Type B pancreatic cell (in vitro differentiated cells): Measurements from ENCODE around the gene FCHSD1. TPM values are rescaled to one million over a fixed set of nuclear protein-coding genes. Genes with fewer than 3 reads are reported as not detected.

Experiments
- DNase-seq: peaks from one replicate; pipeline ENCODE4 v3.0.0; 2021; ENCODE audit warnings: mixed read lengths; ENCODE audit not compliant: unreplicated experiment; ENCODE audit errors: extremely low spot score
- H3K27ac Mint-ChIP-seq: 2 replicates; pipeline ENCODE4 v1.8.0; 2021; ENCODE audit warnings: mild to moderate bottlenecking, mixed read lengths
- H3K27me3 Mint-ChIP-seq: 2 replicates; pipeline ENCODE4 v1.8.0; 2021; ENCODE audit warnings: mixed read lengths
- H3K36me3 Mint-ChIP-seq: 2 replicates; pipeline ENCODE4 v1.8.0; 2021; ENCODE audit warnings: mixed read lengths
- H3K4me1 Mint-ChIP-seq: one replicate; pipeline ENCODE4 v1.8.0; 2021; ENCODE audit warnings: mixed read lengths; ENCODE audit not compliant: unreplicated experiment
- H3K4me3 Mint-ChIP-seq: 2 replicates; pipeline ENCODE4 v1.8.0; 2021; ENCODE audit warnings: mild to moderate bottlenecking, mixed read lengths
- H3K9me3 Mint-ChIP-seq: 2 replicates; pipeline ENCODE4 v1.8.0; 2021; ENCODE audit warnings: mixed read lengths
- CTCF ChIP-seq: fragments of 200-600 bp; sonication (generic); conservative IDR thresholded peaks from 2 replicates; pipeline ENCODE4 v1.5.0; 2021; ENCODE audit warnings: antibody characterized with exemption, mild to moderate bottlenecking
- total RNA-seq: library from RNA; stranded (reverse); gene quantifications from 2 replicates; pipeline ENCODE4 v1.2.1, GENCODE V29; 2021; ENCODE audit warnings: low replicate concordance

The FCHSD1 gene
- total RNA-seq, 1 donor from 2014 or later = 29.4 TPM

GRCh38 chr5:141646026-141646425, 5.2 kb downstream of the FCHSD1 start:
- Mint-ChIP-seq H3K9me3 (no peaks in the 10 kb centered on the region), H3K4me1 (peaks cover under 1% of the 10 kb centered on the region), H3K27ac (no peak overlapping the region), H3K36me3 (peaks cover 7% of the 10 kb centered on the region), H3K27me3 (no peaks in the 10 kb centered on the region), H3K4me3 (no peak overlapping the region)
- DNase-seq = no peak
- TF ChIP-seq CTCF = no peak

- DNase-seq = no peak
- TF ChIP-seq CTCF = peak; percentile 18
- Mint-ChIP-seq H3K27ac (no peak overlapping the region), H3K9me3 (no peaks in the 10 kb centered on the region), H3K4me3 (no peak overlapping the region), H3K36me3 (peaks cover 7% of the 10 kb centered on the region), H3K27me3 (peaks cover 5% of the 10 kb centered on the region), H3K4me1 (no peaks in the 10 kb centered on the region)
Measured at GRCh38 chr5:141641634-141642267, 9.5 kb downstream of the FCHSD1 start.

- Mint-ChIP-seq H3K27me3 (peaks cover 5% of the 10 kb centered on the region), H3K9me3 (no peaks in the 10 kb centered on the region), H3K4me3 (no peak overlapping the region), H3K27ac (no peak overlapping the region), H3K36me3 (peaks cover 3% of the 10 kb centered on the region), H3K4me1 (peaks cover 6% of the 10 kb centered on the region)
- no peak for TF ChIP-seq CTCF
- peak; percentile 56 for DNase-seq
Measured at GRCh38 chr5:141640698-141641097, 10.5 kb downstream of the FCHSD1 start.

- Mint-ChIP-seq H3K4me3 (no peak overlapping the region), H3K36me3 (peaks cover 1% of the 10 kb centered on the region), H3K9me3 (no peaks in the 10 kb centered on the region), H3K4me1 (peaks cover 13% of the 10 kb centered on the region), H3K27me3 (peaks cover 5% of the 10 kb centered on the region), H3K27ac (no peak overlapping the region)
- DNase-seq = peak; percentile 54
- no peak for TF ChIP-seq CTCF
Measured at GRCh38 chr5:141640051-141640415, 11.2 kb downstream of the FCHSD1 start.

GRCh38 chr5:141639357-141640050, 11.7 kb downstream of the FCHSD1 start:
- peaks cover 15% of the 10 kb centered on the region for H3K4me1 Mint-ChIP-seq
- no peak overlapping the region for H3K27ac Mint-ChIP-seq
- no peaks in the 10 kb centered on the region for H3K36me3 Mint-ChIP-seq
- H3K4me3 Mint-ChIP-seq = no peak overlapping the region
- DNase-seq = peak; percentile 54
- no peak for TF ChIP-seq CTCF
- H3K9me3 Mint-ChIP-seq = no peaks in the 10 kb centered on the region
- H3K27me3 Mint-ChIP-seq = peaks cover 5% of the 10 kb centered on the region
